Gastrocnemius medialis (tissue), 4 donors: ENCODE data around the gene NFIA. TPM values are rescaled to one million over a fixed set of nuclear protein-coding genes. Genes with fewer than 3 reads are reported as not detected.

Experiments used
- ATAC-seq, 2 donors: fragments of 150-250 bp; one replicate each; pipeline ENCODE4 v1.9.1; 2016
- DNase-seq, 2 donors: peaks; one replicate each; pipeline ENCODE4 v3.0.0-alpha.2; 2019
- H3K27ac ChIP-seq, 4 donors: fragments of 200-600 bp; sonication (generic); 1 replicate in 1 of 4; 2 replicates in 3 of 4; pipeline ENCODE4 v1.5.1; 2016 to 2018; ENCODE audit warnings: mild to moderate bottlenecking in 2 of 4, moderate library complexity in 1 of 4
- H3K27me3 ChIP-seq, 3 donors: fragments of 200-600 bp; sonication (generic) in 2 of 3; 1 replicate in 1 of 3; 2 replicates in 2 of 3; pipeline versions ENCODE4 v1.5.1 to v1.6.0; 2016 to 2019; ENCODE audit warnings: mild to moderate bottlenecking in 1 of 3, moderate library complexity in 1 of 3
- H3K36me3 ChIP-seq, 2 donors: fragments of 200-600 bp; sonication (generic) in 1 of 2; one replicate each; pipeline ENCODE4 v1.5.1; 2017 to 2018
- H3K4me1 ChIP-seq, 2 donors: fragments of 200-600 bp; sonication (generic) in 1 of 2; one replicate each; pipeline ENCODE4 v1.5.1; 2016 to 2017; ENCODE audit warnings: mild to moderate bottlenecking in 2 of 2
- H3K4me3 ChIP-seq, 4 donors: fragments of 200-600 bp; sonication (generic) in 3 of 4; 1 replicate in 1 of 4; 2 replicates in 3 of 4; pipeline ENCODE4 v1.5.1; 2016 to 2019; ENCODE audit warnings: mild to moderate bottlenecking in 2 of 4
- H3K9me3 ChIP-seq, 3 donors: fragments of 200-600 bp; sonication (generic) in 2 of 3; 1 replicate in 1 of 3; 2 replicates in 2 of 3; pipeline ENCODE4 v1.5.1; 2016 to 2019
- CTCF ChIP-seq, 5 experiments: fragments of 450-650 bp in 3 of 5; fragments of 200-600 bp in 2 of 5; sonication (generic) in 2 of 5; IDR thresholded peaks in 4 of 5; conservative IDR thresholded peaks in 1 of 5; 1 replicate in 4 of 5; 2 replicates in 1 of 5; pipeline ENCODE4 v1.5.1; 2016 to 2019; ENCODE audit warnings: antibody characterized with exemption in 5 of 5, mild to moderate bottlenecking in 3 of 5, moderate library complexity in 3 of 5
- POLR2A ChIP-seq, 2 donors: fragments of 450-650 bp; IDR thresholded peaks; one replicate each; pipeline ENCODE4 v1.6.1; 2017; ENCODE audit warnings: antibody characterized with exemption in 2 of 2, mild to moderate bottlenecking in 2 of 2, moderate library complexity in 2 of 2
- in situ Hi-C, 4 donors: fragments of 200-750 bp; cut with MboI; loops; one replicate each; pipeline versions ENCODE4 v1.15.0 to v1.8.0; 2017; ENCODE audit warnings: low sequenced_read_pairs in 4 of 4
- intact Hi-C: fragments of 100-400 bp; cut with DNase I; formaldehyde crosslinking; loops from one replicate; pipeline ENCODE4 v1.15.1; 2023; ENCODE audit warnings: low total_unique reads
- total RNA-seq, 4 donors: library from RNA; depleted of rRNA; stranded (reverse); fragments of >200 nt; gene quantifications; one replicate each; pipeline versions ENCODE4 v1.1.0 to v1.2.3, GENCODE V29; 2016

The NFIA gene
- total RNA-seq, 4 donors from 2014 or later, result 12.9 to 27.0 (median 26.6) TPM

GRCh38 chr1:61353797-61354406, 271.5 kb downstream of the NFIA start:
- no peak overlapping the region for H3K27ac ChIP-seq
- H3K36me3 ChIP-seq, result peaks cover 0 to 6% of the 10 kb centered on the region in 2 donors
- TF ChIP-seq CTCF (IDR thresholded peaks at IDR 0.05 in 4 of 5, conservative IDR thresholded peaks at IDR 0.05 in 1 of 5) (no peak), POLR2A (IDR thresholded peaks at IDR 0.05) (no peak)
- H3K27me3 ChIP-seq, result no peaks in the 10 kb centered on the region
- H3K9me3 ChIP-seq, result no peaks in the 10 kb centered on the region
- ATAC-seq (no peak), DNase-seq (no peak)
- H3K4me3 ChIP-seq, result no peak overlapping the region
- in situ Hi-C loops (no loop called here), intact Hi-C loops (no loop called here)
- H3K4me1 ChIP-seq, result peaks cover 6 to 16% of the 10 kb centered on the region in 2 donors

- in situ Hi-C loops, result no loop called here
- H3K9me3 ChIP-seq, result no peaks in the 10 kb centered on the region
- DNase-seq (no peak), ATAC-seq (no peak)
- TF ChIP-seq POLR2A (IDR thresholded peaks at IDR 0.05) (no peak), CTCF (IDR thresholded peaks at IDR 0.05 in 4 of 5, conservative IDR thresholded peaks at IDR 0.05 in 1 of 5) (no peak)
- no peak overlapping the region for H3K27ac ChIP-seq
- no peaks in the 10 kb centered on the region for H3K27me3 ChIP-seq
- H3K4me3 ChIP-seq, result no peak overlapping the region
- peaks cover 0 to 6% of the 10 kb centered on the region in 2 donors for H3K36me3 ChIP-seq
- intact Hi-C loops, result no loop called here
- H3K4me1 ChIP-seq, result peaks cover 6 to 16% of the 10 kb centered on the region in 2 donors
Observed at GRCh38 chr1:61356016-61356415, 273.7 kb downstream of the NFIA start.

- in situ Hi-C loops (no loop called here), intact Hi-C loops (no loop called here)
- no peak for ATAC-seq
- DNase-seq, result no peak
- H3K36me3 ChIP-seq, result peaks cover 0 to 8% of the 10 kb centered on the region in 2 donors
- peaks cover 6 to 16% of the 10 kb centered on the region in 2 donors for H3K4me1 ChIP-seq
- H3K4me3 ChIP-seq, result no peak overlapping the region
- TF ChIP-seq POLR2A (IDR thresholded peaks at IDR 0.05) (no peak), CTCF (IDR thresholded peaks at IDR 0.05 in 4 of 5, conservative IDR thresholded peaks at IDR 0.05 in 1 of 5) (no peak)
- H3K27me3 ChIP-seq, result no peaks in the 10 kb centered on the region
- H3K27ac ChIP-seq, result no peak overlapping the region
- no peaks in the 10 kb centered on the region for H3K9me3 ChIP-seq
Observed at GRCh38 chr1:61356995-61357394, 274.6 kb downstream of the NFIA start.

- no peak for ATAC-seq
- Histone ChIP-seq H3K27me3 (no peaks in the 10 kb centered on the region), H3K27ac (no peak overlapping the region)
Observed at GRCh38 chr1:61357539-61357938, 275.2 kb downstream of the NFIA start.

More at GRCh38 chr1:61357539-61357938, 275.2 kb downstream of the NFIA start:
- Histone ChIP-seq H3K9me3 (no peaks in the 10 kb centered on the region), H3K4me1 (peaks cover 6 to 12% of the 10 kb centered on the region in 2 donors), H3K4me3 (no peak overlapping the region), H3K36me3 (peaks cover 0 to 7% of the 10 kb centered on the region in 2 donors)
- in situ Hi-C loops (no loop called here), intact Hi-C loops (no loop called here)
- no peak for TF ChIP-seq POLR2A (IDR thresholded peaks at IDR 0.05)
- TF ChIP-seq CTCF (IDR thresholded peaks at IDR 0.05 in 4 of 5, conservative IDR thresholded peaks at IDR 0.05 in 1 of 5), result no peak
- no peak for DNase-seq
